GM12875 (cell line): ENCODE measurements around the gene SLC6A19.

Source experiments
- H3K4me3 ChIP-seq: one replicate; pipeline ENCODE4 v1.5.1; 2011; ENCODE audit warnings: low read depth, low read length, control low read depth
- TF ChIP-seq, protein P1 (sequence below): IDR thresholded peaks from 2 replicates; pipeline ENCODE4 v1.5.1; 2011; ENCODE audit warnings: low read depth, mild to moderate bottlenecking, control low read depth, inconsistent platforms, low read length, moderate library complexity, borderline replicate concordance; ENCODE audit not compliant: insufficient read depth

SLC6A19 gene

GRCh38 chr5:1212271-1212670 lies 10.9 kb downstream of the SLC6A19 start:
- no peak overlapping the region for H3K4me3 ChIP-seq
- TF ChIP-seq, protein P1, sequence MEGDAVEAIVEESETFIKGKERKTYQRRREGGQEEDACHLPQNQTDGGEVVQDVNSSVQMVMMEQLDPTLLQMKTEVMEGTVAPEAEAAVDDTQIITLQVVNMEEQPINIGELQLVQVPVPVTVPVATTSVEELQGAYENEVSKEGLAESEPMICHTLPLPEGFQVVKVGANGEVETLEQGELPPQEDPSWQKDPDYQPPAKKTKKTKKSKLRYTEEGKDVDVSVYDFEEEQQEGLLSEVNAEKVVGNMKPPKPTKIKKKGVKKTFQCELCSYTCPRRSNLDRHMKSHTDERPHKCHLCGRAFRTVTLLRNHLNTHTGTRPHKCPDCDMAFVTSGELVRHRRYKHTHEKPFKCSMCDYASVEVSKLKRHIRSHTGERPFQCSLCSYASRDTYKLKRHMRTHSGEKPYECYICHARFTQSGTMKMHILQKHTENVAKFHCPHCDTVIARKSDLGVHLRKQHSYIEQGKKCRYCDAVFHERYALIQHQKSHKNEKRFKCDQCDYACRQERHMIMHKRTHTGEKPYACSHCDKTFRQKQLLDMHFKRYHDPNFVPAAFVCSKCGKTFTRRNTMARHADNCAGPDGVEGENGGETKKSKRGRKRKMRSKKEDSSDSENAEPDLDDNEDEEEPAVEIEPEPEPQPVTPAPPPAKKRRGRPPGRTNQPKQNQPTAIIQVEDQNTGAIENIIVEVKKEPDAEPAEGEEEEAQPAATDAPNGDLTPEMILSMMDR = no peak

- H3K4me3 ChIP-seq = no peak overlapping the region
- TF ChIP-seq, protein P1 = no peak
Observed at GRCh38 chr5:1212881-1213280, 11.5 kb downstream of the SLC6A19 start.

GRCh38 chr5:1213508-1214162 lies 12.2 kb downstream of the SLC6A19 start:
- TF ChIP-seq, protein P1 = no peak
- no peak overlapping the region for H3K4me3 ChIP-seq

GRCh38 chr5:1214163-1214935 lies 13.0 kb downstream of the SLC6A19 start:
- TF ChIP-seq, protein P1 = no peak

GRCh38 chr5:1214936-1215220 lies 13.5 kb downstream of the SLC6A19 start:
- H3K4me3 ChIP-seq = no peak overlapping the region
- TF ChIP-seq, protein P1 = no peak

More at GRCh38 chr5:1214163-1214935, 13.0 kb downstream of the SLC6A19 start:
- H3K4me3 ChIP-seq = no peak overlapping the region

- TF ChIP-seq, protein P1 = no peak
- H3K4me3 ChIP-seq = no peak overlapping the region
Observed at GRCh38 chr5:1215320-1216096, 14.1 kb downstream of the SLC6A19 start.
